ENCODE measurements around the gene PRKCA.

Gene PRKCA

DNA sequence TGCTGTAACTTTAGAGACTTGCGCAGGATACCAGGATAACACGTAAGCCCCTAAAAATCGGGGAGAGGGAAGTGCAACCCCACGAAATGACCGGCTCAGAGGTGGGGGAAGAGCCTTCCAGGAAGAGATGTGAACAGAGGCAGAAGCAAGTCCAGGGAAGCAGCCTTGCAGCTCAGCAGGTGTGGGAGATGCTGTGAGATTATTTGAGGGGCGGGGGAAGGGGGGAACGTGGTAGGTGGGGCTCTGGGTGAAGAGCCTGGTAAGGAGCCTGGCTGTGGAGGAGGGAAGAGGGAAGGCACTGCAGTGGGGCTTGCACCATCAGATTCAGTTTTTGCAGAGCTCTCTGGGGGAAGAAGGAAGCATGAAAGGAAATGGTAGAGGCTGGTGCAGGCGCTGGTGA lies 437.1 kb downstream of the PRKCA start:
- no peak for DNase-seq (ENCODE audit: low read depth)
- TF ChIP-seq, protein P1, sequence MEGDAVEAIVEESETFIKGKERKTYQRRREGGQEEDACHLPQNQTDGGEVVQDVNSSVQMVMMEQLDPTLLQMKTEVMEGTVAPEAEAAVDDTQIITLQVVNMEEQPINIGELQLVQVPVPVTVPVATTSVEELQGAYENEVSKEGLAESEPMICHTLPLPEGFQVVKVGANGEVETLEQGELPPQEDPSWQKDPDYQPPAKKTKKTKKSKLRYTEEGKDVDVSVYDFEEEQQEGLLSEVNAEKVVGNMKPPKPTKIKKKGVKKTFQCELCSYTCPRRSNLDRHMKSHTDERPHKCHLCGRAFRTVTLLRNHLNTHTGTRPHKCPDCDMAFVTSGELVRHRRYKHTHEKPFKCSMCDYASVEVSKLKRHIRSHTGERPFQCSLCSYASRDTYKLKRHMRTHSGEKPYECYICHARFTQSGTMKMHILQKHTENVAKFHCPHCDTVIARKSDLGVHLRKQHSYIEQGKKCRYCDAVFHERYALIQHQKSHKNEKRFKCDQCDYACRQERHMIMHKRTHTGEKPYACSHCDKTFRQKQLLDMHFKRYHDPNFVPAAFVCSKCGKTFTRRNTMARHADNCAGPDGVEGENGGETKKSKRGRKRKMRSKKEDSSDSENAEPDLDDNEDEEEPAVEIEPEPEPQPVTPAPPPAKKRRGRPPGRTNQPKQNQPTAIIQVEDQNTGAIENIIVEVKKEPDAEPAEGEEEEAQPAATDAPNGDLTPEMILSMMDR (conservative IDR thresholded peaks at IDR 0.05; ENCODE audit: low read depth, low read length): no peak
- no peak overlapping the region for H3K4me3 ChIP-seq (ENCODE audit: low read length)

DNA sequence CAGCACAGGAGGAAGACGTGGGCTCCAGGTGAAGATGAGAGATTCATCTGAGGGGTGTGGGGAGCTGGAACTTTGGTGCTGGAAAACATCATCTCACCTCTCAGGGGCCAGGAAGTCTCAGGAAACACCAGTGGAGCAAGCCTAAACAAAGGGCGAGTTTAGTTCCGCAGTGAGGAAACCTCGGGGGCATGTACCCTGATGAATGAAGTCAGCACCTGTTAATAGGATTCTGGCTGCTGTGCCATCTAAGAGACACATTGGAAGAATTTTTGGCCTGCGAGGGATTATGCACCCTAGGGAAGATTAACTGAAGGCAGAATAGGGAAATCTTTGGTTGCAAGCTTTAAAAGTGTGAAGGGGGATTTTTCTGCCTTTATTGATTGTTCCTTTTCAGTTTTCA lies 437.8 kb downstream of the PRKCA start:
- no peak for DNase-seq (ENCODE audit: low read depth)
- no peak overlapping the region for H3K4me3 ChIP-seq (ENCODE audit: low read length)
- TF ChIP-seq, protein P1 (conservative IDR thresholded peaks at IDR 0.05; ENCODE audit: low read depth, low read length): no peak

DNA sequence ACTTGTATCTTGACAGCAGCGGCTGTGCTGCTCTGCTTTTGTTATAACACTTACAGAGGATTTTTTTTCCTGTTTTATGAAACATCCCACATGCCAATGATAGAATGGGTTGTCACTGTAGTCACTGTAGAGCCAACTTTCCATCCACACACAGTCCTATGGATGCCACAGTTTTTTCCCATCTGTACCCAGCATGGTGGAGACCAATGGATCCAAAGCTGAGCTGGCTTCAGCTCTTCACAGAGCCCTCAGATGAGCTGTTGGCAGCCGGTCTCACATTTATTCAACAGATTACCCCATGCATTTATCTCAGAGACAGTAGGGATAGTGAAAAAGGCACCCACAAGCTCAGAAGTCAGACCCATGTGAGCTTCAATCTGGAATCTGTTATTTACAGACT lies 441.1 kb downstream of the PRKCA start:
- TF ChIP-seq, protein P1 (conservative IDR thresholded peaks at IDR 0.05; ENCODE audit: low read depth, low read length): no peak
- H3K4me3 ChIP-seq (ENCODE audit: low read length): no peak overlapping the region
- DNase-seq (ENCODE audit: low read depth): no peak

DNA sequence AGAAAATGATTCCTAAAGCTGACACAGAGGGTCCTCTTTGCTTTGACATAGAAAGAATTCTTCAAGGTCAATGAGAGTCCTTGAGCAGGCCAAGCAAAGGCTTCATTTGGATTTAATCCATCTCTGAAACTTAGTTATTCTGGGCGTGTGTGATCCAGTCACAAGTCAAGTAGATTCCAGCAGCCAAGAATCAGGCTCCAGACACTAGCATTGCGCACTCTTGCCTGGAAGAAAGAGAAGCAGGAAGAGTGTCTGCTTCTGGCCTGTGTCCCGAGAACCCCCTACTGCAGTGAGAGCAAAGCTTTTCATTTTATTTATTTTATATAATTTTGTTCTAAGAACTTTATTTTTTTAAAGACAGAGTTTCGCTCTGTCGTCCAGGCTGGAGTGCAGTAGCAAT lies 444.3 kb downstream of the PRKCA start:
- no peak overlapping the region for H3K4me3 ChIP-seq (ENCODE audit: low read length)
- TF ChIP-seq, protein P1 (conservative IDR thresholded peaks at IDR 0.05; ENCODE audit: low read depth, low read length): no peak
- no peak for DNase-seq (ENCODE audit: low read depth)

DNA sequence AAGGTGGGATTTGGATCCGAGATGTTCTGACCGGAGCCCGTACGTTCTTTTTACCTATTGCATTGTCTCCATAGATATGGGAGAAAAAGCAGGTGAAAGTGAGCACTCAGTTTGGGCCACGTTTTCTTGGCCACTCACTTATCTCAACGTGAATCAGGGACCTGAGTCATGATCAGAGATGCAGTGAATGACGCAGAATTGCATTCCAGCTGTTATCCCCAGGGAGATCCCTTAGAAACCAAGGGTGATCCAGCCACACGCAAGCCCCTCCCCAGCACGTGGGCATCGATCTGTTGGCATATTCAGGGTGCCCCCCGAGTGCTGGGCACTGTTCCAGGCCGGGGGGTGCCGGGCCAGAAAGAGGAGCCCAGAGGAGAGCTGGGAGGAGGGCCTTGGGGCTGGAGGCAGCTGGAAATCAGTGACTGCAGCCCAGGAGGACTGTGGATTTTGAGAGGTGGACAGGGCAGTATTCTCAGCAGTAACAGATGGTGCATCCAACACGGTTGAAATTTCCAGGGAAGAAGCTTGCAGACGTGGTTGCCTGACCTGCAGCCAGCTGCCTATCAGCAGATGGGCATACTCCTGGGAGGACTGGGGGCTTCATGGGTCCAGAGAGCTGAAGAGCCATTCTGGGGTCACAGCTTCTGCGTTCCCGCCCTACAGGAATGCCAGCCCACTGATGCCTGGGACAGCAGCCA lies 445.3 kb downstream of the PRKCA start:
- no peak for DNase-seq (ENCODE audit: low read depth)
- no peak overlapping the region for H3K4me3 ChIP-seq (ENCODE audit: low read length)
- TF ChIP-seq, protein P1 (conservative IDR thresholded peaks at IDR 0.05; ENCODE audit: low read depth, low read length): no peak

DNA sequence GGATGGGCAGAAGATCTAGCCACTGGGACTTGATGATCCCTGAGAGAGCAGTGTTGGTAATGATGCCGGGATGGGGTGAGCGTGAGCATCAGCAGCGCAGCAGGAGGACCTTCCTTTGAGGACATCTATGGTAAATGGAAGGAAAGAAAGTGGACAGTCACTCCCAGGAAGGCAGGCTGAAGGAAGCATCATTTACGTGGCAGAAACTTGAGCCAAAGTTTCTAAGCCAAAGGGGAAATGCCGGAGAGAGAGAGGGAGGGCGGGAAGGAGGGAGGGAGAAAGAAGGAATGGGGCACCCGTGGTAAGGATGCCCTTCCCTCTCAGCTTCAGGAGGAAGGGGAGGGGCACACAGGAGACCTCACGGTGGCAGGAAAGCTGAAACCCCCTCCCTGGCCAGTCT lies 446.2 kb downstream of the PRKCA start:
- DNase-seq (ENCODE audit: low read depth): no peak
- TF ChIP-seq, protein P1 (conservative IDR thresholded peaks at IDR 0.05; ENCODE audit: low read depth, low read length): no peak
- no peak overlapping the region for H3K4me3 ChIP-seq (ENCODE audit: low read length)

DNA sequence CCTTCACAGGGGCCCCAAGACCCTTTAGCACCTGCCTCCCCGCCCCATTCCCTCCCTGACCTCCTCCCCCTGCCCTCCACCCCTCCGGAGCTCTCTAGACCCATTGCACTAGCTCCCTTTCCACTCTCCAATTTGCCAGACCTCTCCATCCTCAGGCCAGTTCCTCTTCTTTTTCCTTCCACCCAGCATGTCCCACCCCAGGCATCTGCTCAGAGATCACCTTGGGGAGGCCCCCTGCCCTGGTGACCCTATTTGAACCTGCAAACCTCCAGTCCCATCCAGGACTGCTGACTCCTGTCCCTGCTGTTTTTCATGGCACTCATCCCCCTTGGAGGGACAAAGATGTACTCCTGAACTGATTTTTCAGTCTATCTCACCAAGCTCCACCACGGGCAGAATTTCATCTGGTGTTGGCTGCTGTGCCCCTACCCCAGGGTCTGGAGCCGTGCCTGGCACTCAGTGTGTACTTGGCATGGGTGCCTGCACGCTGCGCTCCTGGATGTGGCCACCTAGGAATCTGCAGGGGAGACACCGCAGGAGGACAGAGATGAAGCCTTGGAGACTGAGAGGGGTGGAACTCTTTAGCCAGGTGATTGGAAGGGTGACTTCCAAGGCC lies 446.9 kb downstream of the PRKCA start:
- H3K4me3 ChIP-seq (ENCODE audit: low read length): no peak overlapping the region
- TF ChIP-seq, protein P1 (conservative IDR thresholded peaks at IDR 0.05; ENCODE audit: low read depth, low read length): no peak
- no peak for DNase-seq (ENCODE audit: low read depth)

All from retinal pigment epithelial cell (primary cell).